GM18511 (cell line): ENCODE data around the gene DPM3.
"Not testable (repeated sequence)": the region's sequence is repeated elsewhere in the genome, so short reads cannot be mapped to it uniquely, and the experiment has no call there.

ENCODE experiments used
- ATAC-seq: cut with Tn5 transposase; IDR thresholded peaks from one replicate; pipeline ENCODE4 v1.9.1; 2021; ENCODE audit warnings: mild to moderate bottlenecking, moderate library complexity; ENCODE audit not compliant: unreplicated experiment

Gene DPM3

DNA sequence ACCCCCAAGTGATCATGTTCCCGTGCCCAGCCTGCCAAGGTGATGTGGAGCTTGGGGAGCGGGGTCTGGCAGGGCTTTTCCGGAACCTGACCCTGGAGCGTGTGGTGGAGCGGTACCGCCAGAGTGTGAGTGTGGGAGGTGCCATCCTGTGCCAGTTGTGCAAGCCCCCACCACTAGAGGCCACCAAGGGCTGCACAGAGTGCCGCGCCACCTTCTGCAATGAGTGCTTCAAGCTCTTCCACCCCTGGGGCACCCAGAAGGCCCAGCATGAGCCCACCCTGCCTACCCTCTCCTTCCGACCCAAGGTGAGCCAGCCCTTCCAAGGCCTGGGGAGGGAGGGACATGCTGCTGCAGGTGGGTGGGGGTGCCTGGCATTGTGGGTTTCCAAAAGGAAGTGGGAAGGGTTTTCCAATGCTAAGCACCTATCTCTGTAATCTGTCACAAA is 35.6 kb upstream of the DPM3 start:
- no peak for ATAC-seq

DNA sequence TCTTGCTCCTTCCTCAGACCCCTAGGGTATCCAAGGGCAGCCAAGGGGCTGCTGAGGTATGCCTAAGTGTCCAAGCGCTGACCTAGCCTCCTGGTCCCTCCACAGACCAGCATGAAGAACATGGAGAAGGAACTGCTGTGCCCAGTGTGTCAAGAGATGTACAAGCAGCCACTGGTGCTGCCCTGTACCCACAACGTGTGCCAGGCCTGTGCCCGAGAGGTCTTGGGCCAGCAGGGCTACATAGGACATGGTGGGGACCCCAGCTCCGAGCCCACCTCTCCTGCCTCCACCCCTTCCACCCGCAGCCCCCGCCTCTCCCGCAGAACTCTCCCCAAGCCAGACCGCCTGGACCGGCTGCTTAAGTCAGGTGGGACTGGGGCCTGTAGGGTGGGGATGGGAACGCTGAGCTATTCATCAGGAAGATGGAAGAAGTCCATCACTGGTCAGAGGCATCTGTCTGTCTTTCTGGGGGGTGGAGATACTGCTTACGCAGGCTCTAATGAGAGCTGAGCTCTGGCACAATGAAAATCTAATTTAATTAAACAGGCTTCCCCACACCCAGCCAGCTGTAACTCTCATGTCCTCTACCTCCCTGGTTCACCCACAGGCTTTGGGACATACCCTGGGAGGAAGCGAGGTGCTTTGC is 35.1 kb upstream of the DPM3 start:
- ATAC-seq: no peak

DNA sequence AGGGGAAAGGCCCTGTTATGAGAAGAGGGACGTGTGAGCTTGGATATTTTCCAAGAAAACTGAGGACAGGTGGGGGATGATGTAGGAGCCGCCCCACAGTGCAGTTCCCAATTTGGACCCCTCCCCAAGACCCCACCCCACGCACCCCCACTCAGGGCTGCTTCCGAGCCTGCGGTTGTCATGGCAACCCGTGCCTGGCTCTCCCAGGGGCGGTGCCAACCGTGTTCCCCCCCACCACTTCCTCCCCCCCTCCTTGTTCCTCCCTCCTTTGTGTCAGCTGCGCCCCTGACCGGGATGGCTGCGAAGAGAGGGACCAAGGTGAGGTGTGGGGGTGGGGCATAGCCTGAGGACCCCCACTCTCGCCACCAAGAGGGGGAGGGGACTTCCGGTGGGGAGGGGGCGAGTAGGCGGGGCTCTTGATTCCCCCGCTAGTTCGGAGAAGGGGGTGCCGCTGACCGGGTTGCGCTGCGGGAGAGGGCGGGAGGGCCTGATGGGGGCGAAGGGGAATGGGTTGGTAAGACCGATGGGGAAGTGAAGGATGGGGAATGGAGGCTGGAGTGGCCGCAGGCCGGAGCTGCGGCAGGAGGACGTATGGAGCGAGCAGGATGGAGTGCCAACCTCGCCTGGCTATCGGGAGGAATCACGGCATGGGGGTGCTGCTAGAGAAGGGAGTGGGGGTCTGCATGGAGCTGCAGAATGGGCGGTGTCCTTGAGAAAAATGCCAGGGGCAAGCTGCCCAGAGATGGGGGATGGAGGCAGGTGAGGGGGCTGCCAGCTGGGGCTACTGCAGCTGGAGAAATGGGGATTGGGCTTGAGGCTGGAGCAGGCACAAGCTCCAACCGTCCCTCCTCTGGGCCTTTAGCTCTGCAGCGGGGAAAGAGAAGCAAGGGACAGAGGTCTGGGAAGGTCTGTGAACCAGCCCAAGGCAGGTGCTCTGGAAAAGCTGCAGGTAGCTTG is 34.3 kb upstream of the DPM3 start:
- ATAC-seq: no peak

DNA sequence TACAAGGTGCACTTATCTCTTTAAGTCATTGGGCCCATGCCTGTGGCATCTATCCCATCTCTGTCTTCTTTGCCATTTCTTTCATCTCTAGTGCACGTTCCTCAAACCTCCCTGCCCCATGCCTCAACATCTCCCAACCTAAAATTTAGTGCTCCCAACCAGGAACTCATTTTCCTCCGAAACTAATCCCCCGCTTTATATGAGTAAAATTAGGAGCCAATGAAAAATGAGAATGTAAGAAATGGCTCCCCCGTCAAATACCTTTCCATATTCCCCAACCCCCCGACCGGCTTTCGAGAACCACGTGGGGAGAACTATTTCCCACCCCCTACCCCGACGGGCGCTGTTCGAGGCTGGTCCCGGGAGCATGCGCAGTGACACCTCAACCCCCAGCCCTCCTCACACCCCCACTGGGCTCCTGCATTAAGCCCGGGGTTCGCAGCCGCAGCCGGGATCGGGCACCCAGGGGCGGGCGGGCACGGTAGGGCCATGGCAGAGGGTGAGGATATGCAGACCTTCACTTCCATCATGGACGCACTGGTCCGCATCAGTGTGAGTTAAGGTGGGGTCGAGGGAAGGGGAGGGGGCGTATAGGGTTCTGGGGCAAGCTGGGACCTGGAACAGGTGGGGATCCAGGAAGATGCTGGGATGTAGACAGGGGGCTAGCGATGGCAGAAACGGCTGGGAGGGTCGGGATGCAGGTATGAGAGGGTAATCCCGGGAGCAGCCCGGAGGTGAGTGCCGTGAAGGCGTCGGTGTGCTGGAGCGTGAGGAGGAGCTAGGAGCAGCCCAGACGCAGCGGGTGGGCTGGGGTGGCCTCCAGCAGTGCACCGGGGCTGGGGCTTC is 33.4 kb upstream of the DPM3 start, which contains the start of gene TRIM46:
TRIM46 (plus strand) TSS at position 372 of the 846 bp plus-strand sequence; CDS start at position 490, 118 bp downstream.
- ATAC-seq: no peak

DNA sequence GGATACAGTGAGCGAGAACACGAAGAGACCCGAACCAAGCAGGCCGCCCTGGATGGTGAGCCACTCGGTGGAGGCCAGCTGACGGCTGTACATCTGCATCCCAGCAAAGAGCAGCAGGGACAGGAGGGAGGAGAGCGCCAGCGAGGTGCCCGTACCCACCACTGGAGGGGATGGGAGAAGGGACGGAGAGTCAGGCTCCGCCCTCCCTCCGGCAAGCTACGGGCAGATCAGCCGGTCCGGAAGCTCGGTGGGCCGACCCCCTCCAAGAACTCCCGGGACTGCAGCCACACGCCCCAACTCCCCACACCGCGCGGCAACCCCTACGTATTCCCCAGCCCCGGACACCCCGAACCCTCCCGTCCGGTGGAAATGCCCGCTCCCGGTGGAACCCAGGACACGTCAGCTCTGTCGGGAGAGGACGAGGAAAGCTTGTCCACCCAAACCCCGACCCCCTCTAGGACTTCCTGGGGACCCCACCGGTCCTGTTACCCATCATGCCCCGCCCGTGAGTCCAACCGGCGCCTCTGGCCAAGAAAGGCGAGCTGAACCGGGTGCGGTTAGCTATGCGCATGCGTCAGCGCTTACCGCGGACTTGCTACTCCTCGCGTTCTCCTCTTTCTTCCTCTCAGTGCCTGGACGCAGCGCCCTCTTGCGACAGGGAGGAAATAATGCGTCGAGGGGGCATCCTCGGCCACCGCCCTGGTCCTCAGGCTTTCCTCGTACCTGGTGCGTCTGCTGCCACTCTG is 32.6 kb upstream of the DPM3 start, which contains the start of gene KRTCAP2:
KRTCAP2 (minus strand) TSS at position 573 of the 746 bp plus-strand sequence; CDS start at position 493, 80 bp downstream.
- ATAC-seq: peak; percentile 78

DNA sequence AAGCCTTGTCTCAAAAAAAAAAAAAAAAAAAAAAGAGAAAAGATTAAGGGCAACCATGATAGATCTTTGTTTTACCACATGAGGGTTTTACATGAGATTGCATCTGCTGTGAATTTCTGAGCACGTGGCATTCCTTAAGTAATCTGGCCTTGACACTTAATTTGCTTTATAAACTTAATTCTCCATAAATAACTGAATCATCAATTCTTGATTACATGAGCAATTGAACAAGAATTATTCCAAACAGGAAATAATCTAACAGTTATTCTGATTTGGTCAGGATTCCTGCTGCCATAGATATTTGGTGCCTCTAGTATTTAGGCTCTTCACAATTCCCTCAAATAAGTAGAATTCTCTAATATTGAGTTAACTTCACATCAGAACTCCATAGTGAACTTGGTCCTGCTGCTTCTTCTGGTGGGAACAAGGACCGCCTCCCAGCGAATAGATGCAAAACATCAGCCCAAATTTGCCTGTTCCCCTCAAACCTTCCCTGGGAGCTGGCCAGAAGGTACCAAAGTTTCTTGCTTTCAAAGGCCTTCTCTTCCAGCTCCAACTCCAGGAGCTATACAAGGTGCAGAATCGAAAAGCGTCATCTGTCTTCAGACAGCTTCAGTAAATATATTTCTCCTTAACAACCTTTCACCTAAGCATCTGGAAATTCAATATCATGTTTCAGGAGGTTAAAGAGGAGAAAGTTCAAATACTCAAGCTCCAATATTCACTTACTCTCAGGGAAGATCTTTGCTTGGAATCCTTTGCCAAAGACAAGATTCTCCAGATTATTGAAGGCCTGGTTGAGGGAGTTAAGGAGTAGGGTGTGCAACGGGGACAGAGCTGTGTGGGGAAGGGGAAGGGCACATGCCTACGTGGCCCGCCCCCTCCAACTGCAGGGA is 31.8 kb upstream of the DPM3 start:
- peak; percentile 24 for ATAC-seq

DNA sequence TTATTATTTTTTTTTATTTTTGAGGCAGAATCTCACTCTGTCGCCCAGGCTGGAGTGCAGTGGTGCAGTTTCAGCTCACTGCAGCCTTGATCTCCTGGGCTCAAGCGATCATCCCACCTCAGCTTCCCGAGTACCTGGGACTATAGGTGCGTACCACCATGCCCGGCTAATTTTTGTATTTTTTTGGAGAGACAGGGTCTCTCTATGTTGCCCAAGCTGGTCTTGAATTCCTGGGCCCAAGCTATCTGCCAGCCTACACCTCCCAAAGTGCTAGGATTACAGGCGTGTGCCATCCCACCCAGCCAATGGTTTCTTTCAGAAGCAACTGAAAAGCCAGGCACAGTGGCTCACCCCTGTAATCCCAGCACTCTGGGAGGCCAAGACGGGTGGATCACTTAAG is 30.5 kb upstream of the DPM3 start:
- no peak for ATAC-seq

DNA sequence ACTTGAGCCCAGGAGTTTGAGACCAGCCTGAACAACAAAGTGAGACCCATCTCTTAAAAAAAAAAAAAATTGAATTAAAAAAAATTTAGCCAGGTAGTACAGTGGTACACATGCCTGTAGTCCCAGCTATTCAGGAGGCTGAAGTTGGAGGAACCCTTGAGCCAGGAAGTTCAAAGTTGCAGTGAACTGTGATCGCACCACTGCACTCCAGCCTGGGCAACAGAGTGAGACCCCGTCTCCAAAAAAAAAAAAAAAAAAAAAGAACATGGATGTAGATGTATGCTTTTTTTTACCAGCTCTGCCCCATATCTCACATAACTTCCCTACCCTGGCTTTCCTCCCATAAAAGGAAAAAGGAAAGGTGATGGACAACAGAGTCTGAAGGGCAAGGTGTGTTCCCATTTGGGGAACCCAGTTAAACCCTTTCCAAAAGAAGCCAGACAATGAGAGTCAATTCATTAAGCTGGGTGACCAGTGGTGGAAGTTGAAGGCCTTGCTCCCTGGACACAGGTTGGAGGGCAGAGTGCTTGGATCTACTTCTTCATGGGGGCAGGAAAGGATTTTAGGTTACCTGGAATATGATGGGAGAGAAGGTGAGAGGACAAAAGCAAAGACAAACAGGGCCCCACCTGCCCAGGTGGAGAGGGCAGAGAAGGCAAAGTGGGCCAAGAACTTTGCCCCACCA is 29.9 kb upstream of the DPM3 start:
- no peak for ATAC-seq

DNA sequence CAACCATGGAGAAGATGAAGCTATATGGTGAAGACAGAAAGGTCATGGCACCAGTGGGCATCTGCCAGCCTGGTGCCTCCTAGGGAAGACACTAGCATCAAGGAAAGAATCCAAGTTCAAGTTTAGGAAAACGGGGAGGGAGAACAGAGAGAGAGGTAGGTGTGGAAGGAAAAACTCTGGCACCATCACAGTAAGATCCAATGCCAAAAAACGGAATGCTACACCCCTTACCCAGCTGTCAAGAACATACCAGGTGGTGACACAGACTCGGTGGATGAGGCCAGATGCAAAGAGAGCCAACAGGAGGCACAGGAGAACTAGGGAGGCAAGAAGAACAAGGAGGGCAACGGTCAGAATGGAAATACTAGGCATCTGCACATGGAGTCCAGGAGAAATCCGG is 29.2 kb upstream of the DPM3 start:
- ATAC-seq: no peak

DNA sequence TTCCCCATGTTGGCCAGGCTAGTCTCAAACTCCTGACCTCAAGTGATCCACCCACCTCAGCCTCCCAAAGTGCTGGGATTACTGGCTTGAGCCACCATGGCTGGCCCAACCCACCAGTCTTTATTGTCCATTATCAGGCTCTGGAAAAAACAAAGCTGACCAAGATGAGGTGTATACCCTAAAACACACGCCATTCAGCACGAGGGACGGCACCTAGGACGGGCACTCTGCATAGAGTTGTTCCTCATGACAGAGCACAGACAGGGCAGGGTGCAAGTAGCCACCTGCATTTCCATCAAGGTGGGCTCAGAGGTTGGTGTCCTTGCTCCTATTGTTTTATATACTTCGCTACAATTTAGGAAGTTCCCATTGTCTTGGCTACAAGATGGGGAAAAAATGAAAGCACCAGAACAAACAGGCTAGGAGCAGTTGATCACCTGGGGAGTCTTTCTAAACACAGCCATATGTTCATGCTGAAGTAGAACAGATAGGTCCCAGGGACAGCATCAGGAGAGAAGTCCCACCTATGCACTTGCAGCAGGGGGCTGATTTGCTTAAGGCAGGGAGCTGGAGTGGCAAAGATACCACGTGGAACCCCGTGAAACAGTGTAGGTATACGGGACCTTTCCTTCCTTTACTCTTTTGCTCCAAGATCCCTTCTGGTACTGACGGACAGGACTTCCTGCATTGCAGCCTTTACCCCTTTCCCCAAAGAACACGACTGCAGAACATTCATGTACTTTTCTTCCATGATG is 28.3 kb upstream of the DPM3 start:
- ATAC-seq: no peak

DNA sequence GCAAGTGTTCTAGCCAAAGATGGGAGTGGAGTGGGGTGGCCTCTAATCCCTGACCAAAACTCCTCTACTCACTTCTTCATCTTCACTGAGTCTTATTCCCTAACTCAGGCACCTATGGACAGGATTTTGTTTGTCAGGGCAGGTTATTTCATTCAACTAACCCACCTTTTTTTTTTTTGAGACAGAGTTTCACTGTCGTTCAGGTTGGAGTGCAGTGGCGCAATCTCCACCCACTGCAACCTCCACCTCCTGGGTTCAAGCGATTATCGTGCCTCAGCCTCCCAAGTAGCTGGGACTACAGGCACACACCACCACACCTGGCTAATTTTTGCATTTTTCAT is 27.7 kb upstream of the DPM3 start:
- ATAC-seq: not testable (repeated sequence)

DNA sequence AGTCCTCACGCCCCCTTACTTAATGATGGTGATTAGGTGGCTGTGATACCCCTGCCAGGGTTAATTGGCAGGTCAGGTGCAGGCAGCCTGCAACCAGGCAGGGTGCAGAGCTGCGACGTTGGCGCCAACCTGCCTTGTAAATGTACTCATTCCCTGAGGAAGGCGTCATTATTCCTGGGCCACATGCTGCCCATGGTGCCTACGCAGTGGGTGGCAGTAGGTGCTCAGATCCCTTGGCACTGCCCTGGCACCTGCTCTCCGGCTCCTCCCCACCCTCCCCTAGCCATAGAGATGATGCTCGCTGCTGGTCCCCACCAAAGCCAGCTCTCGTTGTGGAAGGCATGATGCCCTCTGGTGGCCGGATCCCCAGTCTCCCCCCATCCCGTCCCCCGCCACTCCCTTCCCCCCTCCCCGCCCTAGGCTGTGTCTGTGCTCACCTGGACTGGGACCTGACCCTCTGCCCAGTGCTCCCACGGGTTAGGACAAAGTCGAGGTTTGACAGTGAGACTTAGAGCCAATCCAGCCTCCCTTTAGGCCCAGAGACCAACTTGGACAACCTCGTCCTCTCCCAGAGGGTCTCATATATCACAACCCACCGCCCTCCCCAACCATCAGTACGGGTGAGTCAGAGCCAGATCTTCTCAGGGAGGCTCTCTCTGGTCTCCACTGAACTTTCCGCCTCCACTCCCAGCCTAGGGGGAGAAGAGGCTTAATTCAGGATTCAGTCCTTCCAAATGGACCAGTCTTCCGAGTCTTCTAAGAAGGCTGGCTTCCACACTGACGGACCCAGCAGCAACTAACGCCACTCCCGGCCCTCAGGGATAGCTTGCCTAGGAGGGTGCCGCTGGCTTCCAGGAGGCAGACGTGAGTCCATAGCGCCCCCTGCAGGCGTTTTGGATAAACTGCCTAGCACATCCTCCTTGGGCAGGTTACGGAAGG is 27.1 kb upstream of the DPM3 start:
- no peak for ATAC-seq

DNA sequence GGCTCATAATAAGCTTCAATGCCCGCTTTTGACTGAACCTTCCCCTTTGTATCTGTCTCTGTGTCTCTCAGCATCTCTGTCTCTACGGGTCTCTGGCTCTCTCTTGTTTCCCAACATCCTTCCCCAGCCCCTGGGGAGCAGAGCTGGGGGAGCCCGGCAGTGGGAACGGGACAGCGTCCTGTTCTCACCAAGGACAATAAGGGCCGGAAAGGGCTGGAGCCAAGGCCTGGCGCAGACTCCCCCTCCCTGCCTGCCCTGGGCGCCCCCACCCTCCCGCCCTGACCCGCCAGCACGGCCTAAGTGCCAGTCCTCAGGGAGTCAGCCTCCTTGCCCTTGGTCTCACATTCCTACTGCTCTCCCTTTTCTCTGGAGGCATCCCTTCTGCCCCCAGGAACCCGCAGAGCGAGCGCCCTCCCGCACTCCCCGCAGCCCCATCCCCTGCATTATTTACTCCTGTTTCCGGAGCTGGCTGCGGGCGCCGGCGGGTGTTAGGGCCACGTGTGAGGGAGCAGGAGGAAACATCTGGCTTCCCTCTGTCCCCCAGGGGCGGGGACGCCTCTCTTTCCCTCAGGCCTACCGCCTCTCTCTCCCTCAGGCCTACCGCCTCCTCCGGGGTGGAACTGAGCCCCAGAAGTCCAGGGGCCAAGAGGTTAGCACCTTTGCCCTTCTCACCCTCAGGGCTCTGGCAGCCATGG is 26.3 kb upstream of the DPM3 start:
- no peak for ATAC-seq

DNA sequence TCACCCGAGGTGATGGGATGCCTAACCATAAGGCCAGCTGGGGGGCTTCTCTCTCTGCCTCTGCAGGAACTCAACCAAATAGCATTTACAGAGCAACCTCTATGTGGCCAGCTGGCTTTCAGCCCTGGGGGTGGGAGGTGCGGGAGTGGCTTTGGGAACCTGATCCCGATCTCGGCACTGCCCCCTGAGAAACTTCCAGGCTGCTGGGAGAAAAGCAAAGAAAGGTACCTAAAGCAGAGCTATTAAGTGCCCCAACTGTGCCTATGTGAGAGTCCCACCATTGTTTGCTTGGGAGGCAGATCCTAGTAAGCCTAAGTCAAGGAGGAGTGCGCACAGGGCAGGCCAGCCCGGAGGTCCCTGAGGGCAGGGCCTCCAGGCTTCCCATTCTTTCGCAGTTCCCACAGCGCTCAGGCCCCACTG is 25.7 kb upstream of the DPM3 start:
- no peak for ATAC-seq

DNA sequence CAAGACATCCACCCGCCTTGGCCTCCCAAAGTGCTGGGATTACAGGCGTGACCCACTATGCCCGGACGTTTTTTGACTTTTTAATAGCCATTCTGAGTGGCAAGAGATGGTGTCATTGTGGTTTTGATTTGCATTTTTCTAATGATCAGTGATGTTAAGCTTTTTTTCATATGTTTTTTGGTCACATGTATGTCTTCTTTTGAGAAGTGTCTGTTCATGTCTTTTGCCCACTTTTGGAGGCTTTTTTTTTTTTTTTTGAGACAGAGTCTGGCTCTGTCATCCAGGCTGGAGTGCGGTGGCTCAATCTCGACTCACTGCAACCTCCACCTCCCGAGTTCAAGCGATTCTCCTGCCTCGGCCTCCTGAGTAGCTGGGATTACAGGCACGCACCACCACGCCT is 24.3 kb upstream of the DPM3 start:
- ATAC-seq: not testable (repeated sequence)

DNA sequence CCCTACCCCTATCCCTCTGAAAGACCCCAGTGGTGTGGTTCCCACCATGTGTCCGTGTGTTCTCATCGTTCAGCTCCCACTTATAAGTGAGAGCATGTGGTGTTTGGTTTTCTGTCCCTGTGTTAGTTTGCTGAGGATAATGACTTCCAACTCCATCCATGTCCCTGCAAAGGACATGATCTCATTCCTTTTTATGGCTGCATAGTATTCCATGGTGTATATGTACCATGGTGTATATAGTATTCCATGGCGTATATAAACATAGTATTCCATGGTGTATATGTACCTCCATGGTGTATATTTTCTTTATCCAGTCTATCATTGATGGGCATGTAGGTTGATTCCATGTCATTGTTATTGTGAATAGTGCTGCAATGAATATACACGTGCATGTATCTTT is 23.5 kb upstream of the DPM3 start:
- not testable (repeated sequence) for ATAC-seq
